Measurements from ENCODE around the gene APOA5. TPM values are rescaled to one million over a fixed set of nuclear protein-coding genes. Genes with fewer than 3 reads are reported as not detected.
"Not testable (repeated sequence)": the region's sequence is repeated elsewhere in the genome, so short reads cannot be mapped to it uniquely, and the experiment has no call there.

The APOA5 gene
- total RNA-seq, 1 donor from 2014 or later = not detected

DNA sequence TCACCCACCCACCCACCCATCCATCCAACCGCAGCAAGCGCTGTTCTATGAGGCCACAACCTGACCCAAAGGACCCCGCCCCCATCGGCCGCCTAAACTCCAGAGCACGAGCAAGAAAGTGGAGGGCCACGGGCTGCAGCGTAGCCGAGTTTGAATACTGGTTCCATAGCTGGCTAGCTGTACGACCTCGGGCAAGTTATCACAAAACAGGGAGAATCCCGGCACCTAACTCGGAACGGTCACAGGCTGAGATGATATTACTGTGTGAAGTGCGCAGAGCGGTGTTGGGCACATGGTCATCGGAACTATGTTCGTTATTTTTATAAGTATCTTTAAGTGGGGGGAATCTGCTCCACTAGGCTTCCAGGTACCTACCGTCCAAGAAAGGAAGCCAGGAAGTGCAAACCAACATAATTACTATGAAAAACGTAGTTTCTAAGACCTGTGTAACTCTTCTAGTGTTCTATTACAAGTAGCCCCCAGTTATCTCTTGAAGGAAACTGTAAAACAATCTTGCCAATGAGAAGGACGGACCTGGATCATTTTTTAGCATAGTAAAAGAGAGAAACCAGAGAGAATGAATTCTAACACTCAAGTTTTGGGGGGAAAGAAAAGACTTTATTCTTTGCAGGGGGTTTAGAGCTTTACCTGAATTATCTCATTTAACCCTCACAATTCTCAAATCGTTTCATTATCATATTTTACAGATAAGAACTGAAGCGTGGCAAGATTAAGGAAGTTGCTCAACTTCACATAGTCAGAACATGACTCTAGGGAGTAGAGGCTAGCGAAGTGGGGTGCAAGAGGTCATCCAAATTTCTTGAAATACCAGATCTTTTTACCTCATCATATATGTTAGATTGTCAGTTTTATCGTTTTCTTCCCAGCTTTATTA is 18.2 kb downstream of the APOA5 start:
- DNase-seq = peak; percentile 51

DNA sequence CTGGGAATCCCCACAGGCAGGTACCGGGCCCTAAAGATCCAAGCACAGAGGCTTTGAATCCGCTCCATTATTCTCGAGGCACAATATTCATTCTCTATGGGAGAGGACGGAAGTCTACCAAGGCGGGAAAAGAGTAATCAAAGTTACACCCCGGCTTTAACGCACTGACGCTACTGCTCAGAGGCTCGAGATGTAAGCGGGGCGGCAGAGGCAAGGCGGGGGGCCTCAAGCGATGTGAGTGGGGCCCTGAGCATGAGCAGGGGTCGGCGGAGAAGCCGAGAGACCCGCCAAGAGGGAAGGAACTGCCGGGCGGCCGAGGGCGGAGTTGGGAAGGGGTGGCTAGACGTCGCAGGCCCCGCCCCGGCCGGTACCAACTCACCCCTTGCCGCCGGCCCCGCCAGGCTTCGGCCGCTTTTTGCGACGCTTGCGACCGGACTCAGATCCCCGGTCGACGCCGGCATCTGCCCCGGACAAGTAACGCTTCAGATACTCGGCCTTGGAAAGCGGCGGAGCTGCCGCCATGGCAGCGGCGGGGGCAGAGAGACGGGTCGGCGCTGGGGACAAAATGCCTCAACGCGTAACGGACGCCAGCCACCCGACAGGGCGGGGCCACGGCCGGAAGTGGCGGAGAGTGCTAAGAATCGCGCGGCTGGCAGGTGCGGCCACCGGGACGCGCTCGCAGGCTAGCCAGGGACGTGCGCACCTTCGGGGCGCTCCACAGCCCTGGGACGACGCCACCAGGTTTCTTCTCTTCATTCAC is 19.1 kb downstream of the APOA5 start, which contains the start of gene BUD13:
Gene BUD13 (minus strand): TSS at position 545 of the 760 bp plus-strand sequence. CDS start 23 bp downstream, at position 522.
- DNase-seq = peak; percentile 82

DNA sequence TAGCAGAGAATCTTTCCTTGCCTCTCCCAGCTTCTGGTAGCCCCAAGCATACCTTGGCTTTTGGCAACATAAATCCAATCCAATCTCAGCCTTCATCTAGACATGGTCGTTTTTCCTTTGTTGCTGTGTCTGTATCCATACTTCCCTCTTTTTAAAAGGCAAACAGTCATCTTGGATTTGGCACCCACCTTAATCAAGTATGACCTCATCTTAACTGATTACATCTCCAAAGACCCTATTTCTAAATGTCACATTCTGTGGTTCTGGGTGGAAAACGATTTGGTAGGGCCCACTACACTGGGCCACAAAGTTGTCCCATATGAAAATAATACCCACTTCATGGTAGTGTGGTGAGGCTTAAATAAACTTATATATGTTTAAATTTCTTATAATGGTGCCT is 19.7 kb downstream of the APOA5 start:
- DNase-seq = no peak

GRCh38 chr11:116762132-116762531 is 29.5 kb downstream of the APOA5 start:
- DNase-seq = no peak

DNA sequence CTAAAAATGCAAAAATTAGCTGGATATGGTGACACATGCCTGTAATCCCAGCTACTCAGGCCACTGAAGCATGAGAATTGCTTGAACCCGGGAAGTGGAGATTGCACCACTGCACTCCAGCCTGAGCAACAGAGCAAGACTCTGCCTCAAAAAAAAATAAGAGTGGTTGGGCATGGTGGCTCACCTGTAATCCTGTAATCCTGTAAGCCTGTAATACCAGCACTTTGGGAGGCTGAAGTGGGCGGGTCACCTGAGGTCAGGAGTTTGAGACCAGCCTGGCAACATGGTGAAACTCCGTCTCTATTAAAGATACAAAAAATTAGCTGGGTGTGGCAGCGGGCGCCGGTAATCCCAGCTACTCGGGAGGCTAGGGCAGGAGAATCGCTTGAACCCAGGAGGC is 35.6 kb downstream of the APOA5 start:
- DNase-seq = not testable (repeated sequence)

- DNase-seq = no peak
These were observed 41.5 kb downstream of the APOA5 start for GRCh38 chr11:116750070-116750718.

DNA sequence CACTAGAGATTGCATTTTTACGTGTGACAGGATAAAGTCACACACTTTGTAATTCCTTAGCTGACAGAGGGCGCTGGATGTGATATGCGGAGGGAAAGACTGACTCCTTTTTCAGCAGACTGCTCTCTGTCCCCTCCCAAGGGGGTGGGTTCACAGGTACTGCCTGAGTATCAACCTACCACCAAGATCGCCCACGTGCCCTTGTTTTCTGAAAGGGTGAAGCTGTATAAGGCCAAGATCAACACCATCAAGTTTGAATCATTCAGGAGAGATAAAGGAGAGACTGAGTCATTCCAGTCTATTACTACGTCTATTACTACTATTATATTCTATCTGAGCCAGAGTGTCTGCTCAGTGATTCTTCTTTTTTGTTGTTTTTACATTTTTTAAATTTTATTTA is 49.6 kb downstream of the APOA5 start:
- no peak for DNase-seq

DNA sequence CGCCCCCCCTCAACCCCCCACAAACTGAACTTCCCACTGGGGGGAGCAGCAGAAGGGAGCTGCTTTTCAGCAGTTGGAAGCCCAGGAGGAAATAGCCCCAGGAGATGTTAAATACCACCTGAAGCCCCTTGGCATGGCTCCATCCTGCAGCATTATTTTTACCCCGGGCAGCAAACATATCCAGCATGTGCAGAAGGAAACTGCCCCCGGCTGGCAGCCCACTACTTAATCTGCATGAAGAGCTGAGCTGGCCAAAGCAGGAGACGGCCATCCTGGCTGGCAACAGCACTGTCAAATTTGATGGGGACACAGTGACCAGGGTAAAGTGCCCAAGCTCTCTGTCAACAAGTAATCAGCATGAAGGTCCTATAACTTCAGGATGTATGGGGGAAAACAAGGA is 50.9 kb downstream of the APOA5 start:
- DNase-seq = no peak

Other genes starting within 250 kb of the APOA5 start
- 10.8 TPM for gene BUD13, start 18.9 kb downstream of the APOA5 start, total RNA-seq
- 21.8 TPM for gene ZPR1, start 3.9 kb downstream of the APOA5 start, total RNA-seq
- not detected for gene APOA4, start 31.4 kb upstream of the APOA5 start, total RNA-seq
- gene APOC3, start 38.0 kb upstream of the APOA5 start, total RNA-seq = not detected
- gene APOA1, start 45.7 kb upstream of the APOA5 start, total RNA-seq = 1.6 TPM

Data from skin of body (tissue), 2 donors.